ENCODE results near the gene RECQL5.

RECQL5 gene

DNA sequence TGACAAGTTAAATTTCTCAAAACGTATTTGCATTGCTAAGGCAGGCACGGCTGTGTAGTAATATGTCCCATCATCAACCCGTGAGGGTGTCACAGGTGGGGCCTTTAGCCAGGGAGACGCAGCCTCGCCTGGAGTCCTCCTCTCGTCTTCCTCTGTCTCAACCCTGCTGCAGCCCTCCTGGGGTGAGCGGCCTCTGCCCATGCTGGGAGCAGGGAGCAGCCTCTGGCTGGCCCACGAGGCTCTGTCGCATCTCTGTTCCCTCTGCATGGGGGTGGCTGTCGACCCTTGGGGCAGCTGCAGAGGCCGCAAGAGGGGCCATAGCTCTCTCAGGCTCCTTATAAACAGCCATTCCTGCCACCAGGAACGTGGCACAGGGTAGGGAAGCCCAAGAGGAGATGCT, 34.5 kb downstream of the RECQL5 start:
- no peak for DNase-seq

DNA sequence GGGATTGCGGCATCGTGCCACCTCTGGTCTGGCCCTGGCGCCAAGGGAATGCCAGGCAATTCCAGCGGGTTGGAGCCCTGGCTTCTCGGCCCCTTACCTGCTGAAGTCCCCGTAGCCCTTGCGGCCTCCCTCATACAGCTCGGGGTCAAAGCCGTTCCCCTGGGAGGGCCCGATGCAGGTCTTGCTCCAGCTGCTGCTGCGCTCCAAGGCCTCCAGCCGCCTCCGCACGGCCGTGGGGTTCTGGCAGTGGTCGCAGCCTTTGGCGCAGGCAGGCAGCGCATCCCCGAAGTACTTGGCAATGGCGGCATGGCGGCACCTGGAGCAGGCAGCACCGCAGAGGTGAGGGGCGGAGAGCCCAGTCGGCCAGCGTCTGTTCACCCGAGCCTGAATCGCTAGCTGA, 35.6 kb downstream of the RECQL5 start:
- no peak for DNase-seq

GRCh38 chr17:75630071-75630917, 36.7 kb downstream of the RECQL5 start:
- no peak for DNase-seq

- no peak for DNase-seq
These were observed 37.8 kb downstream of the RECQL5 start for GRCh38 chr17:75629157-75629556.

GRCh38 chr17:75628425-75628824, 38.5 kb downstream of the RECQL5 start:
- no peak for DNase-seq

DNA sequence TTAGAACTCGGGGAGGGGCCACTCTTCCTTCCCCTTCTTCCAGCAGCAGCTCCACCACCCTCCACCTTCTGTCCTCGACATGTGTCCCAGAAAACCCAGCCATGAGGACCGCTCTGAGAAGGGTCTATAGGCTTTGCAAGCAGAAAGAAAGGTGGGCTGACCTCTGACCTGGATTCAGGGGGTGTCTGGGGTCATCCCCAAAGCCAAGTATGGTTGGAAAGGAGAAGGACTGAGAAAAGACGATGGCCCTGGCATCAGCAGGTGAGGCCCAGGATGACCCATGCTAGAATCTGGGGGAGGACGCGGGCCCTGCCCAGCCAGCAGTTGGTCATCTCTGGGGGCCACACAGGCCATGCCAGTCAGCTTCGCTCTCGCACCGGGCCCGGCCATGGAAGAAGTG, 39.9 kb downstream of the RECQL5 start:
- no peak for DNase-seq

GRCh38 chr17:75626496-75627038, 40.4 kb downstream of the RECQL5 start:
- no peak for DNase-seq

- DNase-seq, result peak; percentile 29
These were observed 41.0 kb downstream of the RECQL5 start for GRCh38 chr17:75625813-75626486.

GRCh38 chr17:75624714-75625345, 42.1 kb downstream of the RECQL5 start:
- DNase-seq, result no peak

DNA sequence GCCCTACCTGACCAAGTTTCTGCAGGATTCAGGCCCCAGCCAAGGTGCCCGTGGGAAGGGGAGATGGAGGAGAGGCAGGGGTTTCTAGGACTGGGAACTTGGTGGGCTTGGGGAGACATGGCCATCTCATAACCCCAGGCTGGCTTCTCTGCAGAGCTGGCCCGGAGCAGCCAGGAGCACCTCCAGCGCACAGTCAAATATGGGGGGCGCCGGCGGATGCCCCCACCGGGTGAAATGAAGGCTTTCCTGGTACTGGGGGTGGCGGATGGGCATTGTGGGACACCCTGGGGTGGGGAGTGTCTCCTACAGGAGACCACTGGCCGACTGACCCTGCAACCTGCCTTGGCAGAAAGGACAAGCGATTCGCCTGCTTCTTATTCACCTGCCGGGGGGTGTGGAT, 42.9 kb downstream of the RECQL5 start:
- DNase-seq, result no peak

- DNase-seq, result no peak
These were observed 43.6 kb downstream of the RECQL5 start for GRCh38 chr17:75623386-75623785.

DNA sequence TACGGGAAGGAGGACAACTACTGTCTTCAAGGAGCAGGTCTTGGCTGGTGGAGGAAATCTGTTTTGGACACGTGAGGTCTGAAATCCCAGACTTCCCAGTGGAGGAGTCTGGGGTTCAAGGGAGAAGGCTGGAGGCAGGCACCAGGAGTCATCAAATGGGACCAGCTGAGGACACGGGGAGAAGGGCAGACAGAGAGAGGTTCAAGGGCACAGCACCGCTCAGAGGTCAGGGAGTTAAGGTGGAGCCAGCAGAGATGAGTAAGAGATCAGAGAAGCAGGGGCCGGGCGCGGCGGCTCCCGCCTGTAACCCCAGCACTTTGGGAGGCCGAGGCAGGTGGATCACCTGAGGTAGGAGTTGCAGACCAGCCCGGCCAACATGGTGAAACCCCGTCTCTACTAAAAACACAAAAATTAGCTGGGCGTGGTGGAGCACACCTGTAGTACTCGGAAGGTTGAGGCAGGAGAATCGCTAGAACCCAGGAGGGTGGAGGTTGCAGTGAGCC, 44.1 kb downstream of the RECQL5 start:
- no peak for DNase-seq

DNA sequence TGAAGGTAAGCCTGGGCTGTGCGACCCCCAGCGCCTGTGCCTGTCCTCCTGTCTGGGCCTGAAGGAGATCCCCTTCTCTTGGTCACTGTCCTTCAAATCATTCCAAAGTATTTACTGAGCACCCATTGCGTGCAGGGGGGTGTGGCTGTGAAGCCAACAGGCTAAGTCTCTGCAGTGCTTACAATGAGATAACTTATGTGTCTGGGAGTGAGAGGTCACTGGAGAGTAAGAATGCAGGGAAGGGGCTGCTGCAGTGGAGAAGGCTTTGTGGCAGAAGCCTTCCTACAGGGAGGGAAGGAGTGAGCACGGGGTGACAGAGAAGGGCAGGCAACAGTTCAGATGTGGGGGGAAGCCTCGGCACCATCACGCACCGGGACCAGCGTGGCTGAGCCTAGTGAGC, 44.9 kb downstream of the RECQL5 start:
- no peak for DNase-seq

- no peak for DNase-seq
These were observed 45.5 kb downstream of the RECQL5 start for GRCh38 chr17:75621489-75621888.

GRCh38 chr17:75619506-75620431, 47.2 kb downstream of the RECQL5 start:
- DNase-seq, result no peak

DNA sequence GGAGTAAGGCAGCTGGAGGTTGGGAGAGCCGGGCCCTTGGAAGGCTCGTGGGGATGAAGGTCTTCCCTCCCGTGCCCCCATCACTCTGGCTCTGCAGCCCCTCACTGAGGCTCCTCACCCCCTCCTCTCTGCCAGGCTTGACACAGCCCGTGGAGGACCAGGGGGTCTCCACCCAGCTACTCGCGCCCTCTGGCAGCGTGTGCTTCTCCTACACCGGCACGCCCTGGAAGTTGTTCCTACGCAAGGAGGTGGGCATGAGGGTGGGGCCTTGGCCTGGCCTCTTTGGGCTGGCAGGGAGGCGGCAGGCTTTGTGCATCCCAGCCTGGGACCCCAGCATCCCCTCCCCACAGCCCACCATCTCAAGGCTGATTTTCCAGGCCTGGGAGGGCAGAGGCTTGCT, 49.3 kb downstream of the RECQL5 start:
- DNase-seq, result no peak

GRCh38 chr17:75617218-75617617, 49.7 kb downstream of the RECQL5 start:
- DNase-seq, result no peak

- DNase-seq, result no peak
These were observed 50.3 kb downstream of the RECQL5 start for GRCh38 chr17:75616521-75617122.

- no peak for DNase-seq
These were observed 51.7 kb downstream of the RECQL5 start for GRCh38 chr17:75615301-75615700.

DNA sequence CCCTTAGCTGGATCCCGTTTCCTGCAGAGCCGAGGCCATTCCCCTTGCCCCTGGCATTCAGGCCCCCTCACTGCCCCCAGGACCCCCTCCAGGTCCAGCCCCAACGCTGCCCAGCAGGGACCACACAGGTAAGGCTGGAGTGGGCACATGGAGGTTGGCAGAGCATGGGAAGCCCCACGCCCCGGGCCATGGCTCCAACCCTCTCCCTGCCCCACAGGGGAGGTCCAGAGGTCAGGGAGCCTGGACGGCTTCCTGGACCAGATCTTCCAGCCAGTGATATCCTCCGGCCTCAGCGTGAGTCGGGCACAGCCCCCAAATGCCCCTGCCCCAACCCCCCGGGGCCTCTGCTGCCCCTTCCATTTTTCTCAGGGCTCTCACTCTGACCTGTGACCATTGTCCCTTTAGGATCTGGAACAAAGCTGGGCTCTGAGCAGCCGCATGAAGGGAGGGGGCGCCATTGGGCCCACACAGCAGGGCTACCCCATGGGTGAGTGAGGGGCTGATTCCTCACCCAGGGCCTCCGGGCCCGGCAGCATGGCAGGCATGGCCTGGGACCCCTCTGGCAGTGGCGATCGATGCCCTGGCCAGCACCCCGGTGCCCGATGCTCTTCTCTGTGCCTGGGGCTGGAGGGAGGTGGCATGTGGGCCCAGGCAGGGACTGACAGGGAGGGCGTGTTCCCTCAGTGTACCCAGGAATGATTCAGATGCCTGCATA, 52.2 kb downstream of the RECQL5 start:
- DNase-seq, result no peak

DNA sequence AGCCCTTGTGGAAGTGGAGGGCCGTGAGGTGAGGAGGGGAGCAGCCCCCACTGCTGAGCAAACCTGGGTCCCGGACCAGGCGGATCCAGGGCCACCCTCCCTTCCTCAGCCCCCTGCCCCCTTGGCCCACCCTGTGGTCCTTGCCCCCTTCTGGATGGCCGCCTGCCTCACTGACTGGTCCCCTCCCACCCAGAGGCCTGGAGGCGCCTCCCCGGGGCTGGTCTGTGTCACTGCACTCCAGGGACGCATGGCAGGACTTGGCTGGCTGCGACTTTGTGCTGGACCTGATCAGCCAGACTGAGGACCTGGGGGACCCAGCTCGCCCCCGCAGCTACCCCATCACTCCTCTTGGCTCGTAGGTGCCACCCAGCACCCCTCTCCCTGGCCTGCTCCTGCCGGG, 52.9 kb downstream of the RECQL5 start:
- no peak for DNase-seq
